ENCODE results near the gene FAM89B. TPM values are rescaled to one million over a fixed set of nuclear protein-coding genes. Genes with fewer than 3 reads are reported as not detected.
A peak's percentile ranks its signal among the peaks of the same experiment; 100 is the strongest.

Gene FAM89B
- total RNA-seq, 1 donor from 2014 or later = 62.4 TPM

DNA sequence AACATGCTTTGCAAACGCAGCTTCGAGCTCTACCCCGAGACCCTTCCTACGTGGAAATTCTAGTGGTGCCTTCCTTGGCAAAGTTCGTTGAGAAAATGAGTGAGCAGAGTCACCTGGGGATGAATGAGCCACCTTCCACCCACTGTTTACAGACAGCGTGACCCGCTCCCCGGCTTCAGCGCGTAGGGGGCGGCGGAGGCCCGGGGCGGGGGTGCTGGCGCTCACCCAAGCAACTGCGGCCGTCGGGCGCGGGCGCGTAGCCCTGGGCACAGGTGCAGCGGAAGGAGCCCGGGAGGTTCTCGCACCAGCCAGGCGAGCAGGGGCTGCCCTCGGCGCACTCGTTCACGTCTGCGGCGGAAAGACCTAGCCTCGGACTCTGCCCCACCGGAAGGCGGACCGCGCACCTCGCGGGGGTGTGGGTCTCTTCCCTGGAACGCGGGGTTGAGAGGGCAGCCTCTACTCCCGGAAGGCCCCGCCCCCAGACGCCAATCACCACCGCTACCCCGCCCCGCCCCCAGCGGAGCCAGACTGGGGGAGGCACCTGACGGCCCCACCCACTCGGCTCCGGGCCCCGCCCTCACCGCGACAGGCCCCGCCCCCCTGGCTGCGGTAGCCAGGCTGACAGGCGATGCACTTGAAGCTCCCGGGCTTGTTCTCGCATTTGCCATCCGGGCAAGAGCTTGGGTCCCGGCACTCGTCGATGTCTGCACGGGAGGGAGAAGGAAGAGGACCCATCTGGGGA, 25.9 kb upstream of the FAM89B start:
- TF ChIP-seq POLR2A (IDR thresholded peaks at IDR 0.05) (no peak), POLR2AphosphoS5 (IDR thresholded peaks at IDR 0.05; ENCODE audit: insufficient read depth in 1 of 2, low read depth in 1 of 2) (peak in 1 of 2 donors; percentile 31)
- H3K4me1 ChIP-seq = peaks cover 18% of the 10 kb centered on the region
- no peak for DNase-seq (ENCODE audit: extremely low spot score in 2 of 2)
- intact Hi-C loops (cut with DNase I) = no loop called here
- H3K9me3 ChIP-seq = no peaks in the 10 kb centered on the region
- peaks cover 0 to 30% of the 10 kb centered on the region in 2 donors for H3K36me3 ChIP-seq
- H3K27ac ChIP-seq = peak overlapping the region; percentile 40
- peak overlapping the region; percentile 19 to 31 for H3K4me3 ChIP-seq
- H3K27me3 ChIP-seq = no peaks in the 10 kb centered on the region

DNA sequence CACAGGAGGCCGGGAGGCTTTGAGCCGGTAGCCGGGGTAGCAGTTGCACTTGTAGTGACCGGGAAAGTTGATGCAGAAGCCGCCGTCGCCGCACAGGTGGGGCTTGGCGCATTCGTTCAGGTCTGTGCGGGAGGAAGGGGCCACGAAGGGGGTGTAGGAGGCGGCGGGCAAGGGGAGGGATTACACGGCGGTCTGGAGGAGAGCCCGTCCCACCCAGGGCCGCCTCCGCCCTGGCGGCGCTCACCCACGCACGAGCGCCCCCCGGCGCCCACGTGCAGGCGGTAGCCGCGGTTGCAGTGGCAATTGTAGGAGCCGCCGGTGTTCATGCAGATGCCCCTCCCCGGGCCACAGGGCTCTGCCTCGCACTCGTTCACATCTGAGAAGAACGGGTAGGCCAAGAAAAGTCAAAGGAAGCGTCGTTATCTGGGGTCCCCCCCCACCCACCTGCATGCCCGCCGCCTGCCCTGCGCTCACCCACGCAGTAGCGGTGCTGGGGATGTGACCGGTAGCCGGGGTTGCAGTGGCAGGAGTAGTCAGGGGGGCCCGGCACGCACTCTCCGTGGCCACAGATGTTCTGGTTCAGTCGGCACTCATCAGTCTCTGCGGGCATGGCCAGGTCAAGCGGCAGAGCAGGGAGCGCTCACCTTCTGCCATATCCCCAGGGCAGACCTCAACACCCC, 24.8 kb upstream of the FAM89B start:
- DNase-seq (ENCODE audit: extremely low spot score in 2 of 2) = no peak
- Histone ChIP-seq H3K4me1 (peaks cover 11% of the 10 kb centered on the region), H3K36me3 (peaks cover 0 to 37% of the 10 kb centered on the region in 2 donors), H3K27ac (no peak overlapping the region), H3K27me3 (no peaks in the 10 kb centered on the region), H3K9me3 (no peaks in the 10 kb centered on the region), H3K4me3 (no peak overlapping the region)
- intact Hi-C loops (cut with DNase I) = no loop called here
- TF ChIP-seq POLR2A (IDR thresholded peaks at IDR 0.05) = no peak
- TF ChIP-seq POLR2AphosphoS5 (IDR thresholded peaks at IDR 0.05; ENCODE audit: insufficient read depth in 1 of 2, low read depth in 1 of 2) = no peak
- TF ChIP-seq, protein P1, sequence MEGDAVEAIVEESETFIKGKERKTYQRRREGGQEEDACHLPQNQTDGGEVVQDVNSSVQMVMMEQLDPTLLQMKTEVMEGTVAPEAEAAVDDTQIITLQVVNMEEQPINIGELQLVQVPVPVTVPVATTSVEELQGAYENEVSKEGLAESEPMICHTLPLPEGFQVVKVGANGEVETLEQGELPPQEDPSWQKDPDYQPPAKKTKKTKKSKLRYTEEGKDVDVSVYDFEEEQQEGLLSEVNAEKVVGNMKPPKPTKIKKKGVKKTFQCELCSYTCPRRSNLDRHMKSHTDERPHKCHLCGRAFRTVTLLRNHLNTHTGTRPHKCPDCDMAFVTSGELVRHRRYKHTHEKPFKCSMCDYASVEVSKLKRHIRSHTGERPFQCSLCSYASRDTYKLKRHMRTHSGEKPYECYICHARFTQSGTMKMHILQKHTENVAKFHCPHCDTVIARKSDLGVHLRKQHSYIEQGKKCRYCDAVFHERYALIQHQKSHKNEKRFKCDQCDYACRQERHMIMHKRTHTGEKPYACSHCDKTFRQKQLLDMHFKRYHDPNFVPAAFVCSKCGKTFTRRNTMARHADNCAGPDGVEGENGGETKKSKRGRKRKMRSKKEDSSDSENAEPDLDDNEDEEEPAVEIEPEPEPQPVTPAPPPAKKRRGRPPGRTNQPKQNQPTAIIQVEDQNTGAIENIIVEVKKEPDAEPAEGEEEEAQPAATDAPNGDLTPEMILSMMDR (IDR thresholded peaks at IDR 0.05) = no peak

DNA sequence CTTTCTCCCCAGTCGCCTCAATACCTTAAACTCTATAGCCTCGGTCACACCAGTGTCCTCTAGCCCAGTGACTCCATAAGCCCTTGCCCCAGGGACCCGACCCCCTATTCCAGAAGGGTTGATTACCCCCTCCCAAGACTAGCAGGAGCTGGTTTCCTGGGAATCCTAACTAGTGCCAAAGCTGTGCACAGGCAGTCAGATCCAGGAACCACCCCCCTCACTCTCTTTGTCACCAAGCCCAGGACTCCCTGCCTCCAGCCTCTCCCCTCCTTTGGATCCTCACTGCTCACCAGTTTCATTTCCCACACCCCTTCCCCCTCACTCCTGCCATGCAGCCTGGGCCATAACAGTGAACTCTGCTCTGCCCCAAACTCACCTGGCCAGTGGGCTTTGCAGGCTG, 23.9 kb upstream of the FAM89B start:
- peaks cover 0 to 45% of the 10 kb centered on the region in 2 donors for H3K36me3 ChIP-seq
- DNase-seq (ENCODE audit: extremely low spot score in 2 of 2) = no peak

DNA sequence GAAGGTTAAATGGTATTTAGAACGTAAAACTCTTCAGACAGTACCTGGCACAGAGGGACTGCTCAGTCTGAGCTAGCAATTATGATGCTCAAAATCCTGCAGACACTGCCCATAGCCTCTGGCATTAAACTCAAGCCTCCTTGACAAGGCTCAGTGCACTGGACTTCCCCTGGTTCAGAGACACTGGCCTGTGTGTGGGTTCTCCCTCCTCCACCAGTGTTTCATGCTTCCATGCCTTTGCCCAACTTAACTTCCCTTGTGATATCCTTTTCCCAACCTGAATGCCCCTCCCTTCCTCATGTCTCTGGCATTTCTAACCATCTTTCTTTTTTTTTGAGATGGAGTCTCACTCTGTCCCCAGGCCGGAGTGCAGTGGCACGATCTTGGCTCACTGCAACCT, 23.2 kb upstream of the FAM89B start:
- no peak overlapping the region for H3K4me3 ChIP-seq
- peaks cover 25% of the 10 kb centered on the region for H3K4me1 ChIP-seq
- no peak for DNase-seq (ENCODE audit: extremely low spot score in 2 of 2)
- intact Hi-C loops (cut with DNase I) = no loop called here
- no peaks in the 10 kb centered on the region for H3K27me3 ChIP-seq
- no peak overlapping the region for H3K27ac ChIP-seq
- TF ChIP-seq POLR2AphosphoS5 (IDR thresholded peaks at IDR 0.05; ENCODE audit: insufficient read depth in 1 of 2, low read depth in 1 of 2) (no peak), POLR2A (IDR thresholded peaks at IDR 0.05) (no peak)
- TF ChIP-seq, protein P1 (IDR thresholded peaks at IDR 0.05) = no peak
- no peaks in the 10 kb centered on the region for H3K9me3 ChIP-seq
- H3K36me3 ChIP-seq = peaks cover 0 to 49% of the 10 kb centered on the region in 2 donors

More for the DNA sequence above, 23.9 kb upstream of the FAM89B start:
- no peak overlapping the region for H3K4me3 ChIP-seq
- intact Hi-C loops (cut with DNase I) = no loop called here
- H3K27ac ChIP-seq = no peak overlapping the region
- no peaks in the 10 kb centered on the region for H3K27me3 ChIP-seq
- TF ChIP-seq POLR2AphosphoS5 (IDR thresholded peaks at IDR 0.05; ENCODE audit: insufficient read depth in 1 of 2, low read depth in 1 of 2) (no peak), POLR2A (IDR thresholded peaks at IDR 0.05) (no peak)
- TF ChIP-seq, protein P1 (IDR thresholded peaks at IDR 0.05) = no peak
- peaks cover 18% of the 10 kb centered on the region for H3K4me1 ChIP-seq
- no peaks in the 10 kb centered on the region for H3K9me3 ChIP-seq

DNA sequence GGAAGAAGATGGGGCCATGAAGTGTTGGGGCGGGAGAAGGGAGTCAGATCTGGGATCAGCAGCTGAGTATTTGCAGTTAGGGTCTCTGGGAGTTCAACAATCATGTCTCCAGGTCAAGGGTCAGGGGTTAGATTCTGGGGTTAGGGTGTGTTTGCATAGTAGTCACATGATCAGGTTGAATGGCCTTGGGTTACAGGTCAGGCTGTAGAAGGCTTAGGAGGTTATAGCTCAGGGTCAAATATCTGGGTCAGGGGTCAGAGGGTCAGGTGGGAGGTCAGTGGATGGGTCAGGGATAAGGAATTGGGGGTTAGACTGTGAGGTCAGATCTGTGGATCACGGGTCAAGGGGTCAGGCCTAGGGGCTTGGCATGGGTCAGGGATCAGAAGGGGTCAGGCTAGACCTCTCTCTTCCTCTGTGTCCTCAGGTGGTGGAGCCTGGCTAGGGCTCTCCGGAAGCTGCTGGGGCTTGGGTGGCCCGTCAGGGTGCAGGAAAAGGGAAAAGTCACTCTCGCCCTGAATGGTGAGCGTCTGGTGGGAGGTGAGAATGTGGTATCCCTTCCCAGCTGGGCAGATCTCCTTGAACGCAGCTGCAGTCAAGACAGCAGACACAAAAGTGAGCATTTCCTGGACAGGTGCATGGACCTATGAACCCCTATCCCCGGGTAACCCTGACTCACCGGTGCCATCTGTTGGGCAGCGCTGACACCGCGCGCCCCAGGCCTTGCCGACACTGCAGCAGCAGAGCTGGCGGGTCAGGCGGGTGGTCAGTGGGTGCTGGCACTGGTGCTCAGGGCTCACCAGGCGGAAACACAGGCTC, 20.6 kb upstream of the FAM89B start:
- H3K4me1 ChIP-seq = peaks cover 43% of the 10 kb centered on the region
- no peak for DNase-seq (ENCODE audit: extremely low spot score in 2 of 2)
- intact Hi-C loops (cut with DNase I) = no loop called here
- no peaks in the 10 kb centered on the region for H3K9me3 ChIP-seq
- no peak overlapping the region for H3K4me3 ChIP-seq
- H3K27me3 ChIP-seq = no peaks in the 10 kb centered on the region
- no peak overlapping the region for H3K27ac ChIP-seq
- TF ChIP-seq, protein P1 (IDR thresholded peaks at IDR 0.05) = no peak
- no peak for TF ChIP-seq POLR2A (IDR thresholded peaks at IDR 0.05)
- TF ChIP-seq POLR2AphosphoS5 (IDR thresholded peaks at IDR 0.05; ENCODE audit: insufficient read depth in 1 of 2, low read depth in 1 of 2) = peak in 1 of 2 donors; percentile 23
- peaks cover 0 to 49% of the 10 kb centered on the region in 2 donors for H3K36me3 ChIP-seq

Measured in vagina (tissue), 2 donors.